PC-9 (cell line): ENCODE measurements around the gene GOLPH3L. TPM values are rescaled to one million over a fixed set of nuclear protein-coding genes. Genes with fewer than 3 reads are reported as not detected.

ENCODE experiments used
- BruUV-seq: library from RNA; stranded (reverse); fragments of 400-500 nt; replicated peaks from 2 replicates; lab custom pipeline; 2021; lab: Mats Ljungman, UMichigan
- CTCF ChIA-PET: fragments of 300-600 bp; sonication (Branson Sonifier 250); formaldehyde crosslinking; loops from one replicate; lab custom pipeline; 2022; ENCODE audit warnings: antibody characterized with exemption; lab: Charles Lee
- POLR2A ChIA-PET: fragments of 300-600 bp; sonication (Branson Sonifier 250); formaldehyde crosslinking; loops from one replicate; lab custom pipeline; 2022; ENCODE audit warnings: antibody characterized with exemption; ENCODE audit not compliant: unreplicated experiment; lab: Charles Lee
- DNase-seq, 2 experiments: peaks; one replicate each; pipeline versions ENCODE4 v3.0.0 to v3.0.0-alpha.2; 2015 to 2022; ENCODE audit warnings: mixed read lengths in 1 of 2
- H2AFZ ChIP-seq: fragments of 200-600 bp; sonication (generic); 2 replicates; pipeline ENCODE4 v1.8.1; 2017; ENCODE audit warnings: antibody characterized with exemption
- H3F3A ChIP-seq: fragments of 200-600 bp; sonication (generic); 2 replicates; pipeline ENCODE4 v1.8.1; 2017; ENCODE audit warnings: antibody characterized with exemption, mild to moderate bottlenecking, low read depth; ENCODE audit not compliant: insufficient read depth
- H3K27ac ChIP-seq: fragments of 200-600 bp; sonication (generic); 2 replicates; pipeline ENCODE4 v1.6.1; 2016; ENCODE audit warnings: mixed run types
- H3K27me3 ChIP-seq: fragments of 200-600 bp; sonication (generic); 2 replicates; pipeline ENCODE4 v1.6.1; 2016; ENCODE audit warnings: low read depth, mixed run types; ENCODE audit not compliant: insufficient read depth
- H3K36me3 ChIP-seq: fragments of 200-600 bp; sonication (generic); 2 replicates; pipeline ENCODE4 v1.6.1; 2016; ENCODE audit warnings: low read depth, mixed run types
- H3K4me1 ChIP-seq: fragments of 200-600 bp; sonication (generic); replicated peaks from 2 replicates; pipeline ENCODE4 v1.6.1; 2016; ENCODE audit warnings: mixed run types; ENCODE audit not compliant: insufficient read depth
- H3K4me2 ChIP-seq: fragments of 200-600 bp; sonication (generic); 2 replicates; pipeline ENCODE4 v1.6.1; 2017; ENCODE audit warnings: mixed run types
- H3K4me3 ChIP-seq: fragments of 200-600 bp; sonication (generic); 2 replicates; pipeline ENCODE4 v1.6.1; 2016; ENCODE audit warnings: mixed run types
- H3K79me2 ChIP-seq: fragments of 200-600 bp; sonication (generic); 2 replicates; pipeline ENCODE4 v1.6.1; 2017; ENCODE audit warnings: low read depth, mixed run types
- H3K9me2 ChIP-seq: fragments of 200-600 bp; sonication (generic); 2 replicates; pipeline ENCODE4 v1.8.1; 2017; ENCODE audit warnings: mild to moderate bottlenecking; ENCODE audit not compliant: insufficient read depth
- H3K9me3 ChIP-seq: fragments of 200-600 bp; sonication (generic); 2 replicates; pipeline ENCODE4 v1.8.1; 2016; ENCODE audit warnings: low read depth; ENCODE audit not compliant: insufficient read depth
- H4K20me1 ChIP-seq: fragments of 200-600 bp; sonication (generic); 2 replicates; pipeline ENCODE4 v1.8.1; 2017; ENCODE audit not compliant: insufficient read depth
- CTCF ChIP-seq: fragments of 200-600 bp; sonication (generic); conservative IDR thresholded peaks from 2 replicates; pipeline ENCODE4 v1.6.1; 2017; ENCODE audit warnings: mixed run types, antibody characterized with exemption, mild to moderate bottlenecking, moderate library complexity
- EZH2 ChIP-seq: fragments of 200-600 bp; sonication (generic); IDR thresholded peaks from 2 replicates; pipeline ENCODE4 v1.8.0; 2017; ENCODE audit warnings: antibody characterized with exemption, low read depth
- intact Hi-C: fragments of 100-400 bp; cut with micrococcal nuclease; formaldehyde crosslinking; loops from one replicate; pipeline ENCODE4 v1.10.0; 2022; ENCODE audit not compliant: unreplicated experiment
- total RNA-seq: library from RNA; stranded (reverse); gene quantifications from 2 replicates; pipeline ENCODE4 v1.2.3, GENCODE V29; 2021

GOLPH3L gene
- total RNA-seq, 1 experiment from 2014 or later = 52.7 TPM

DNA sequence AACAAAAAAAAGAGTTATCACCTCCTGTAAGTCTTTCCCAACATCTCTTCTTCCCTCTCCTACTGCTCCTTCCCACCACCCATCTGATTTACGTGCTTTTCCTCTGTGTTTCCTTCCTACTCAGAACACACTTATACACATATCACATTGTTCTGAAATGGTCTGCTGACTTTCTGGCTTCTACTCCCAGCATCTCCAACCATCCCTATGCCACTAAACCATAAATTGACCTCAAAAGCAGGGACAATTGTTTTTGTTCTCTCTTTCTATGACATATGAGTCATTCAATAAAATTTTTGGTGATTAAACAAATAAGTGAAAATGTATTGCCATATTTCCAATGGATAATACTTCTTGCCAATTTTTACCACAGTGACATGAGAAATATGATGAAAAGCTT is 8.2 kb downstream of the GOLPH3L start:
- no peak overlapping the region for H3K4me2 ChIP-seq
- BruUV-seq = no TSS peak
- CTCF ChIA-PET = no interaction called here
- POLR2A ChIA-PET = interaction anchor here (0.7 kb wide), 1 partner anchor 109 kb away, joined by 6 read pairs; the partner anchor contains the start of gene MCL1
- H4K20me1 ChIP-seq = peaks cover 13% of the 10 kb centered on the region; the same call in 1 of the 2 replicates
- H3F3A ChIP-seq = no peaks in the 10 kb centered on the region
- no peaks in the 10 kb centered on the region for H3K9me3 ChIP-seq
- peaks cover 47% of the 10 kb centered on the region for H3K36me3 ChIP-seq
- no peaks in the 10 kb centered on the region for H3K4me1 ChIP-seq
- peaks cover 16% of the 10 kb centered on the region; the same call in 1 of the 2 replicates for H3K79me2 ChIP-seq
- H3K4me3 ChIP-seq = no peak overlapping the region
- H3K27ac ChIP-seq = no peak overlapping the region
- no peak for DNase-seq
- H2AFZ ChIP-seq = no peak overlapping the region
- intact Hi-C loops = no loop called here
- no peaks in the 10 kb centered on the region for H3K9me2 ChIP-seq
- TF ChIP-seq CTCF = no peak
- no peak for TF ChIP-seq EZH2
- no peaks in the 10 kb centered on the region for H3K27me3 ChIP-seq

DNA sequence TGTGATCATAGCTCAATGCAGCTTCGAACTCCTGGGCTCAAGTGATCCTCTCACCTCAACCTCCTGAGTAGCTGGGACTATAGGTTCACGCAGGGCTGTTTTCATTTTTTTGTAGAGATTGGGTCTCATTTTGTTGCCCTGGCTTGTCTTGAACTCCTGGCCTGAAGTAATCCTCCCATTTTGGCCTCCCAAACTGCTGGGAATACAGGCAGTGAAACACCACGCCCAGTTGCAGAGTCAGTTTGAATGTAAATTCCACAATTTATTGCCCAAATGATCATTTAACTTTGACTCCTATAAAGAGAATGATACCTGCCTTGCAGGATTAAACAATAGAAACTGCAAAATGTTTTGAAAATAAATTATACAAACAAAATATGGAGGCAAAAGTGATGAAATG is 10.7 kb downstream of the GOLPH3L start:
- H3K4me3 ChIP-seq = no peak overlapping the region
- H3K4me1 ChIP-seq = no peaks in the 10 kb centered on the region
- no TSS peak for BruUV-seq
- peaks cover 34% of the 10 kb centered on the region for H3K36me3 ChIP-seq
- peaks cover under 1% of the 10 kb centered on the region; the same call in 1 of the 2 replicates for H3F3A ChIP-seq
- H3K27ac ChIP-seq = no peak overlapping the region
- no peak overlapping the region for H3K4me2 ChIP-seq
- H3K27me3 ChIP-seq = no peaks in the 10 kb centered on the region
- no peaks in the 10 kb centered on the region for H3K9me3 ChIP-seq
- H3K79me2 ChIP-seq = peaks cover 13% of the 10 kb centered on the region; the same call in 1 of the 2 replicates
- no peak for DNase-seq
- H4K20me1 ChIP-seq = peaks cover 13% of the 10 kb centered on the region; the same call in 1 of the 2 replicates
- no peak overlapping the region for H2AFZ ChIP-seq
- H3K9me2 ChIP-seq = no peaks in the 10 kb centered on the region
- ChIA-PET CTCF (no interaction called here), POLR2A (no interaction called here)
- intact Hi-C loops = no loop called here
- TF ChIP-seq CTCF = no peak
- TF ChIP-seq EZH2 = no peak

GRCh38 chr1:150683914-150684313 is 13.0 kb downstream of the GOLPH3L start:
- Histone ChIP-seq H3K27ac (no peak overlapping the region), H4K20me1 (peaks cover 9% of the 10 kb centered on the region; the same call in 1 of the 2 replicates), H3K27me3 (no peaks in the 10 kb centered on the region), H3K36me3 (peaks cover 22% of the 10 kb centered on the region), H3K4me1 (no peaks in the 10 kb centered on the region), H3F3A (peaks cover 5% of the 10 kb centered on the region; the same call in 1 of the 2 replicates), H3K79me2 (peaks cover 19% of the 10 kb centered on the region), H3K4me2 (no peak overlapping the region), H3K9me3 (no peaks in the 10 kb centered on the region), H3K9me2 (no peaks in the 10 kb centered on the region), H2AFZ (no peak overlapping the region), H3K4me3 (no peak overlapping the region)
- TF ChIP-seq EZH2 = no peak
- intact Hi-C loops = no loop called here
- no TSS peak for BruUV-seq
- ChIA-PET CTCF (no interaction called here), POLR2A (no interaction called here)
- DNase-seq = no peak

- no peaks in the 10 kb centered on the region for H3K27me3 ChIP-seq
- no TSS peak for BruUV-seq
- H4K20me1 ChIP-seq = peaks cover 3% of the 10 kb centered on the region; the same call in 1 of the 2 replicates
- H3K4me2 ChIP-seq = no peak overlapping the region; the same call in 1 of the 2 replicates
- H3K27ac ChIP-seq = no peak overlapping the region
- ChIA-PET CTCF (no interaction called here), POLR2A (no interaction called here)
- no peaks in the 10 kb centered on the region for H3K4me1 ChIP-seq
- no peak overlapping the region for H2AFZ ChIP-seq
- no peaks in the 10 kb centered on the region for H3K9me2 ChIP-seq
- H3K4me3 ChIP-seq = no peak overlapping the region
- peaks cover 7% of the 10 kb centered on the region for H3K36me3 ChIP-seq
- no peak for DNase-seq
- intact Hi-C loops = no loop called here
- H3K79me2 ChIP-seq = peaks cover 29% of the 10 kb centered on the region
- H3F3A ChIP-seq = peaks cover 5% of the 10 kb centered on the region; the same call in 1 of the 2 replicates
- no peak for TF ChIP-seq CTCF
- no peak for TF ChIP-seq EZH2
- H3K9me3 ChIP-seq = no peaks in the 10 kb centered on the region
Observed at GRCh38 chr1:150678988-150679387, 18.0 kb downstream of the GOLPH3L start.
